H1 (cell line): ENCODE measurements around the gene HTR5A. TPM values are rescaled to one million over a fixed set of nuclear protein-coding genes. Genes with fewer than 3 reads are reported as not detected.

ENCODE experiments used
- PHF8 ChIP-seq: fragments of 200-600 bp; sonication (generic); conservative IDR thresholded peaks from 2 replicates; pipeline ENCODE4 v1.7.1; 2012; ENCODE audit warnings: low read depth, mild to moderate bottlenecking, inconsistent platforms, low read length, moderate library complexity
- RXRA ChIP-seq: IDR thresholded peaks from 2 replicates; pipeline ENCODE4 v1.6.1; 2011; ENCODE audit warnings: low read depth, mild to moderate bottlenecking, low read length, moderate library complexity; ENCODE audit not compliant: insufficient read depth
- polyA plus RNA-seq, 7 experiments: library from polyadenylated mRNA; depleted of rRNA in 3 of 7; stranded (reverse) in 5 of 7; unstranded in 2 of 7; fragments of >200 nt in 5 of 7; fragments of 200-250 nt in 2 of 7; gene quantifications; 1 replicate in 5 of 7; 2 replicates in 1 of 7; 4 replicates in 1 of 7; pipeline versions ENCODE4 v1.2.1 to v1.2.3, GENCODE V29; 2011 to 2013; ENCODE audit warnings: missing spikeins in 2 of 7, mixed read lengths in 2 of 7
- total RNA-seq: library from RNA; stranded (reverse); fragmentation: NEBNext Ultra II Directional; extraction: Animal tissue kit (Norgen Biotek cat#: 25700); gene quantifications from 2 replicates; pipeline ENCODE4 v1.2.1, GENCODE V29; 2021
- TF ChIP-seq, protein P1 (sequence below): fragments of 300-600 bp; sonication (generic); IDR thresholded peaks from 2 replicates; pipeline ENCODE4 v1.7.1; 2012; ENCODE audit warnings: low read length, moderate library complexity, mild to moderate bottlenecking, inconsistent platforms; ENCODE audit not compliant: insufficient replicate concordance

HTR5A gene
- total and polyA plus RNA-seq, 2 of the 8 experiments (the other 6 are each of a cell fraction or from before 2014, with no cell fraction given): 0.02 TPM; not detected in 1

DNA sequence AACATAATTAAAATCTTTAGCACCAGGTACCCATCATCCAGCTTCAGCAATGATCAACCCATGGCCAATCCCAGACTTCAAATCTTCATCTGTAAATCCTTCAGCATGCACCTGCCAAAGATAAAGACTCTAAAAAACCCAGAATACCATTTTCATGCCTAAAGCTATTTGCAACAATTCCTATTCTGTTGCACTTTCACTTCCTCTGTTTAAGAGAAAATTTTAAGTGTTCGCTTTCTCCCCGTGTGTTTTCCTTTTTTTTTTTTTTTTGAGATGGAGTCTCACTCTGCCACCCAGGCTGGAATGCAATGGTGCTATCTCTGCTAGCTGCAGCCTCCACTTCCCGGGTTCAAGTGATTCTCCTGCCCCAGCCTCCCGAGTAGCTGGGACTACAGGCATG lies 31.8 kb upstream of the HTR5A start (continued):
- TF ChIP-seq, protein P1, sequence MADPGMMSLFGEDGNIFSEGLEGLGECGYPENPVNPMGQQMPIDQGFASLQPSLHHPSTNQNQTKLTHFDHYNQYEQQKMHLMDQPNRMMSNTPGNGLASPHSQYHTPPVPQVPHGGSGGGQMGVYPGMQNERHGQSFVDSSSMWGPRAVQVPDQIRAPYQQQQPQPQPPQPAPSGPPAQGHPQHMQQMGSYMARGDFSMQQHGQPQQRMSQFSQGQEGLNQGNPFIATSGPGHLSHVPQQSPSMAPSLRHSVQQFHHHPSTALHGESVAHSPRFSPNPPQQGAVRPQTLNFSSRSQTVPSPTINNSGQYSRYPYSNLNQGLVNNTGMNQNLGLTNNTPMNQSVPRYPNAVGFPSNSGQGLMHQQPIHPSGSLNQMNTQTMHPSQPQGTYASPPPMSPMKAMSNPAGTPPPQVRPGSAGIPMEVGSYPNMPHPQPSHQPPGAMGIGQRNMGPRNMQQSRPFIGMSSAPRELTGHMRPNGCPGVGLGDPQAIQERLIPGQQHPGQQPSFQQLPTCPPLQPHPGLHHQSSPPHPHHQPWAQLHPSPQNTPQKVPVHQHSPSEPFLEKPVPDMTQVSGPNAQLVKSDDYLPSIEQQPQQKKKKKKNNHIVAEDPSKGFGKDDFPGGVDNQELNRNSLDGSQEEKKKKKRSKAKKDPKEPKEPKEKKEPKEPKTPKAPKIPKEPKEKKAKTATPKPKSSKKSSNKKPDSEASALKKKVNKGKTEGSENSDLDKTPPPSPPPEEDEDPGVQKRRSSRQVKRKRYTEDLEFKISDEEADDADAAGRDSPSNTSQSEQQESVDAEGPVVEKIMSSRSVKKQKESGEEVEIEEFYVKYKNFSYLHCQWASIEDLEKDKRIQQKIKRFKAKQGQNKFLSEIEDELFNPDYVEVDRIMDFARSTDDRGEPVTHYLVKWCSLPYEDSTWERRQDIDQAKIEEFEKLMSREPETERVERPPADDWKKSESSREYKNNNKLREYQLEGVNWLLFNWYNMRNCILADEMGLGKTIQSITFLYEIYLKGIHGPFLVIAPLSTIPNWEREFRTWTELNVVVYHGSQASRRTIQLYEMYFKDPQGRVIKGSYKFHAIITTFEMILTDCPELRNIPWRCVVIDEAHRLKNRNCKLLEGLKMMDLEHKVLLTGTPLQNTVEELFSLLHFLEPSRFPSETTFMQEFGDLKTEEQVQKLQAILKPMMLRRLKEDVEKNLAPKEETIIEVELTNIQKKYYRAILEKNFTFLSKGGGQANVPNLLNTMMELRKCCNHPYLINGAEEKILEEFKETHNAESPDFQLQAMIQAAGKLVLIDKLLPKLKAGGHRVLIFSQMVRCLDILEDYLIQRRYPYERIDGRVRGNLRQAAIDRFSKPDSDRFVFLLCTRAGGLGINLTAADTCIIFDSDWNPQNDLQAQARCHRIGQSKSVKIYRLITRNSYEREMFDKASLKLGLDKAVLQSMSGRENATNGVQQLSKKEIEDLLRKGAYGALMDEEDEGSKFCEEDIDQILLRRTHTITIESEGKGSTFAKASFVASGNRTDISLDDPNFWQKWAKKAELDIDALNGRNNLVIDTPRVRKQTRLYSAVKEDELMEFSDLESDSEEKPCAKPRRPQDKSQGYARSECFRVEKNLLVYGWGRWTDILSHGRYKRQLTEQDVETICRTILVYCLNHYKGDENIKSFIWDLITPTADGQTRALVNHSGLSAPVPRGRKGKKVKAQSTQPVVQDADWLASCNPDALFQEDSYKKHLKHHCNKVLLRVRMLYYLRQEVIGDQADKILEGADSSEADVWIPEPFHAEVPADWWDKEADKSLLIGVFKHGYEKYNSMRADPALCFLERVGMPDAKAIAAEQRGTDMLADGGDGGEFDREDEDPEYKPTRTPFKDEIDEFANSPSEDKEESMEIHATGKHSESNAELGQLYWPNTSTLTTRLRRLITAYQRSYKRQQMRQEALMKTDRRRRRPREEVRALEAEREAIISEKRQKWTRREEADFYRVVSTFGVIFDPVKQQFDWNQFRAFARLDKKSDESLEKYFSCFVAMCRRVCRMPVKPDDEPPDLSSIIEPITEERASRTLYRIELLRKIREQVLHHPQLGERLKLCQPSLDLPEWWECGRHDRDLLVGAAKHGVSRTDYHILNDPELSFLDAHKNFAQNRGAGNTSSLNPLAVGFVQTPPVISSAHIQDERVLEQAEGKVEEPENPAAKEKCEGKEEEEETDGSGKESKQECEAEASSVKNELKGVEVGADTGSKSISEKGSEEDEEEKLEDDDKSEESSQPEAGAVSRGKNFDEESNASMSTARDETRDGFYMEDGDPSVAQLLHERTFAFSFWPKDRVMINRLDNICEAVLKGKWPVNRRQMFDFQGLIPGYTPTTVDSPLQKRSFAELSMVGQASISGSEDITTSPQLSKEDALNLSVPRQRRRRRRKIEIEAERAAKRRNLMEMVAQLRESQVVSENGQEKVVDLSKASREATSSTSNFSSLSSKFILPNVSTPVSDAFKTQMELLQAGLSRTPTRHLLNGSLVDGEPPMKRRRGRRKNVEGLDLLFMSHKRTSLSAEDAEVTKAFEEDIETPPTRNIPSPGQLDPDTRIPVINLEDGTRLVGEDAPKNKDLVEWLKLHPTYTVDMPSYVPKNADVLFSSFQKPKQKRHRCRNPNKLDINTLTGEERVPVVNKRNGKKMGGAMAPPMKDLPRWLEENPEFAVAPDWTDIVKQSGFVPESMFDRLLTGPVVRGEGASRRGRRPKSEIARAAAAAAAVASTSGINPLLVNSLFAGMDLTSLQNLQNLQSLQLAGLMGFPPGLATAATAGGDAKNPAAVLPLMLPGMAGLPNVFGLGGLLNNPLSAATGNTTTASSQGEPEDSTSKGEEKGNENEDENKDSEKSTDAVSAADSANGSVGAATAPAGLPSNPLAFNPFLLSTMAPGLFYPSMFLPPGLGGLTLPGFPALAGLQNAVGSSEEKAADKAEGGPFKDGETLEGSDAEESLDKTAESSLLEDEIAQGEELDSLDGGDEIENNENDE: no peak
- TF ChIP-seq PHF8: no peak
- TF ChIP-seq RXRA: no peak
